HG03175 (cell line): ENCODE results near the gene EID1.
"Not testable (repeated sequence)": the region's sequence is repeated elsewhere in the genome, so short reads cannot be mapped to it uniquely, and the experiment has no call there.

Source experiments
- ATAC-seq: cut with Tn5 transposase; IDR thresholded peaks from one replicate; pipeline ENCODE4 v1.9.1; 2021; ENCODE audit warnings: mild to moderate bottlenecking, moderate library complexity; ENCODE audit not compliant: unreplicated experiment

The EID1 gene

DNA sequence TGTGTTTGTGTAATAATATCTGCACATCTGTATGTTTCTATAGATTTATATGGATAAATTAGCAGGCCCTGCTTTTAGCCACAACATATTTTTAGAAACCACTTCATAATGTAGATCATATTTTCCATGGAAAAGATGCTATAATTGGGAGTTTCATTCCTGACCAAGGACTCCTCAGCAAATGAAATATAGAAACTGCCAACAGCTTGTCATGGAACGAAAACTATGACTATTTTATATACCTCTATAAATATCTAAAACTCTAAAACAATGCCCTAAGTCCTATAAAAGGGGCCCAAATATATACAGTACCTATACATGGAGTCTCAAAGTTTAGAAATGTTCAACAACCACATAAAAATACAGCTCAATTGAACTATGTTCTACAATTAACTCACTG, 27.9 kb downstream of the EID1 start:
- ATAC-seq: no peak

DNA sequence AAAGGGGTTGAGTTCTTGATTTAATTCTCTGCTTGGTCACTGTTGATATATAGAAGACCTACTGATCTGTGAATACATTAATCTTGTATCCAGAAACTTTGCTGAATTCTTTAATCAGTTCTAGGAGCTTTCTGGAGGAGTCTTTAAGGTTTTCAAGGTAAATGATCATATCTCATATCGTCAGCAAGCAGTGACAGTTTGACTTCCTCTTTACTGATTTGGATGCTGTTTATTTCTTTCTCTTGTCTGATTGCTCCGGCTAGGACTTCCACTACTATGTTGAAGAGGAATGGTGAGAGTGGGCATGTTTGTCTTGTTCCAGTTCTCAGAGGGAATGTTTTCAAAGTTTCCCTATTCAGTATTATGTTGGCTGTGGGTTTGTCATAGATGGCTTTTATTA, 31.4 kb downstream of the EID1 start:
- not testable (repeated sequence) for ATAC-seq

DNA sequence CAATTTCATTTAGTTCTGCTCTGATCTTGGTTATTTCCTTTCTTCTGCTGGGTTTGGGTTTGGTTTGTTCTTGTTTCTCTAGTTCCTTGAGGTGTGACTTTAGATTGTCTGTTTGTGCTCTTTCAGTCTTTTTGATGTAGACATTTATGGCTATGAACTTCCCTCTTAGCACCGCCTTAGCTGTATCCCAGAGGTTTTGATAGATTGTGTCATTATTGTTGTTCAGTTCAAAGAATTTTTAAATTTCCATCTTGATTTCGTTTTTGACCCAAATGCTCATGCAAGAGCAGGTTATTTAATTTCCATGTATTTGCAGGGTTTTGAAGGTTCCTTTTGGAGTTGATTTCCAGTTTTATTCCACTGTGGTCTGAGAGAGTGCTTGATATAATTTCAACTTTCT, 32.6 kb downstream of the EID1 start:
- ATAC-seq: not testable (repeated sequence)

DNA sequence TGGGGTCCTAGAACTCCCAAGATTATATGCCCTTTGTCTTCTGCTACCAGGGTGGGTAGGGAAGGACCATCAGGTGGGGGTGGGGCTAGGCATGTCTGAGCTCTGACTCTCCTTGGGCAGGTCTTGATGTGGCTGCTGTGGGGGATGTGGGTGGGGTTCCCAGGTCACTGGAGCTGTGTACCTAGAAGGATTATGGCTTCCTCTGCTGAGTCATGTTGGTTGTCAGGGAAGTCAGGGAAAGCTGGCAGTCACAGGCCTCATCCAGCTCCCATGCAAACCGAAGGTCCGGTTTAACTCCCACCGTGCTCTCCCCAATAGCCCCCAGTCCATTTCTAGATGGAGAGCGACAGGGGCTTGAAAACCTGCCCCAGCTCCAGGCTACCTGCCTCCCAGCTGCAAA, 35.2 kb downstream of the EID1 start:
- ATAC-seq: no peak

DNA sequence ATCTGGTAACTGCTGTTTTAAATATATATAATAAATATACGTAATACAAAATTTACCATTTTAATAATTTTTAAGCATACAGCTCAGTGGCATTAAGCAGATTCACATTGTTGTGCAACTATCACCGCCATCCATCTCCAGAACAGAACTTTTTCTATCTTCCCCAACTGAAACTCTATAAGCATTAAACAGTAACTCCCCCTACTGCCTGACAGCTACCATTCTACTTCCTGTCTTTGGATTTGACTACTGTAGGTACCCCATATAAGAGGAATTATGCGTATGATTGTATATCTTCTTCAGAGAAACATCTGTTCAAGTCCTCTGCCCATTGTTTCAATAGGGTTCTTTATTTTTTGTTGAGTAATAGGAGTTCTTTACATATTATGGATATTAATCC, 36.8 kb downstream of the EID1 start:
- ATAC-seq: no peak

DNA sequence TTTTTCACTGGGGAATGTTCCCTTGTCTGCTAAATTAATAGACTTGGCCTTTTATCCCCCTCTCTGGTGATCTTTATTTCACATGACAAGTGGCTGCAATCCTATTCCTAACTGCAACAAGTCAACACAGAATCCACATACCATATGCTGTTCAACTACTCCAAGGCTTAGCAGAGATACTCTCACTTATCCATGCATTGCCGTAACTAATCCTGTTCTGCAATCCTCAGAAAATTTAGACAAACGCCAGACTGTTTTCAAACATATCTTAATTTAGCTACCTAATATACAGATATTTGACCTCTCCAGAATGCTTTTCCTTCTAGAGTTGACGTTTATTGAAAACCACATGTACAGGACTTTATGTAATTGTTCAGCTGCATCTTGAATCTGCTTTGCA, 37.9 kb downstream of the EID1 start:
- no peak for ATAC-seq

DNA sequence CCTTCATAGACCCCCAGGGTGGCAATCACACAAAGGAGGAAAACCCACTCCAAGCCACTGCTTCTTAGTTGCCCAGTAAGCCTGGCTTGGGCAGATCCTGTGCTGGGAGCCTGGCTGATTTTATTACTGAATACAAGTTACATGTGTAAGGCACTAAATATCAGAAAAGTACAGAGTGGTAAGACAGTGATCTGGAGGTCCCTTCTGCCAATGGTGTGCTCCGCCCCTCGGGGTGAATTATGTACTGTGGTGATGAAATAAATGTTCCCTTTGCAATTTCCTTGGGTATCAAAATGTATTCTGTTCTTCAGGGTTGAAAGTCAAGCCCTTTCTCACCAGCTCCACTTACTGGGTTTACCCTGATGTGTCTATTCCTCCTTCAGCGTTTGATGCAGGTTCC, 38.8 kb downstream of the EID1 start:
- no peak for ATAC-seq

DNA sequence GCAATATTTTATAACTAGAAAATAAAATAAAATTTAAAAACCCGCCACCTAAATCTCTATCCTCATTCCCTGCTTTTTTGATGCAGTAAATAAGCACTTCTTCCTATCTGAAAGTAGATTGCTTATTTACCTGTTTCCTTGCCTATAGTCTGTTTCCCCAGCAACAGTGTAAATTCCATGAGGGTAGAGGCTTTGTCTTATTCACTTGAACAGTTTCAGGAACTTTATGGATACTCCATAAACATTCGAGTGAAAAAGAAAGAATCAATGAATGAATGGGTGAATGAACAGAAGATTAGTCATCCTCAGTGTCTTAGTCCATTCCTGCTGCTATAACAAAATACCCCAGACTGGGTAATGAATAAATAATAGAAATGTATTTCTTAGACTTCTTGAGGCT, 44.1 kb downstream of the EID1 start:
- no peak for ATAC-seq

DNA sequence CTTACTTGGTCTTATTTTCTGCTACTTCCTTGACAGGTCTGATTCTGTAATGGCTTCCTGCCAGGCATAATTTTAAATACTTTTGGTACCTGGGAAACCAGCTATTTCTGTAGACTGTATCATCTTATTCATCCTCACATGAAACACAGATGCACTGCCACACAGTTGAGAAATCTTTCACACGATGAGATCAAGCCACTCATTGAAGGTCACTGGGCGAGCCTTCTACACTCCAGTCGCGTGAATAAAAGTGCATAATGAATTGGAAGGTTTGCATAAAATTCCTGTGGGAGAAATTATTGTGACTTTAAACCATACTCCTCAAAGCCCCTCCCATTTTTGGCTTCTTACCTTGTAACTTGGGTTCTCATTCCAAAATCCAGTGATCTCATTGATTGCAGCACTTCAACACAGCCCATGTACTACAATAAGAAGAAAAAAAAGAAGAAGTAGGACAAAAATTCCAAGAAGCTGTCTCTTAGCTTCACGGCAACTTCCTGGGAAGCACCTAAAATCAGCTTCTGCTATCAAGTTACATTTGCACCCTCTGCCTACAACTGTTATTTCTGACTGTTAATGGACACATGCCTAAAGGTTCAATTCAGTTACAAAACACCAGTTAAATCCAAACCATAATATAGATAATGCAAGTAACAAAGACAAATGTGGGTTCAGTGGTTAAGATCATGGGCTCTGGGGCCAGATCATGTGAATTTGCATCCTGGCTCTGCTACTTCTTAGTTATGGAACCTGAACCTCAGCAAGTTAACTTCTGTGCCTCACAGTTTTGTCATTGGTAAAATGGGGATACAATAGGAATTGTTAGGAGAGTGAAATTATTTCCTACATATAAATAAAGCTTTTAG, 46.8 kb downstream of the EID1 start:
- ATAC-seq: no peak

DNA sequence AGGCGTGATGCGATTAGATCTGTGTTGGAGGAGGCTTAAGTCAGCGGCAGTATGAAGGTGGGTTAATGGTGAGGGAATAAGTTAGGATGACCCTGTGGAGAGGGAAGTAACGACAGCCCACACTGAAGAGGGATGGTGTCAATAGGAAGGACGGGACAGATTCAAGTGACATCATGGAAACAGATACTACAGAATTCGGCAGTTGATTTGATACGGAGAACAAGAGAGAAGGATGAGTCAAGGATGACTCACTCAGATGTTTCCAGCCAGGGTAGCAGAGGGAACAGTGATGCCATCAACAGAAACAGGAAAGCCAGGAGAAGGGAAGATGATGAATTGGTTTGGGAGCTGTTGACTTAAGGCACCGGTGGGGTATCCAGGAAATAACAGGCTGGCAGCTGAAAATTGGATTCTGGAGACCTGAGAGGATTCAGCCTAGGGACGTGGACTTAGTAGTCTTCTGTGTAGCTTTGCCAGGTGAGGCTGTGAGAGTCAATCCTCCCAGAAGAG, 47.8 kb downstream of the EID1 start:
- ATAC-seq: no peak

DNA sequence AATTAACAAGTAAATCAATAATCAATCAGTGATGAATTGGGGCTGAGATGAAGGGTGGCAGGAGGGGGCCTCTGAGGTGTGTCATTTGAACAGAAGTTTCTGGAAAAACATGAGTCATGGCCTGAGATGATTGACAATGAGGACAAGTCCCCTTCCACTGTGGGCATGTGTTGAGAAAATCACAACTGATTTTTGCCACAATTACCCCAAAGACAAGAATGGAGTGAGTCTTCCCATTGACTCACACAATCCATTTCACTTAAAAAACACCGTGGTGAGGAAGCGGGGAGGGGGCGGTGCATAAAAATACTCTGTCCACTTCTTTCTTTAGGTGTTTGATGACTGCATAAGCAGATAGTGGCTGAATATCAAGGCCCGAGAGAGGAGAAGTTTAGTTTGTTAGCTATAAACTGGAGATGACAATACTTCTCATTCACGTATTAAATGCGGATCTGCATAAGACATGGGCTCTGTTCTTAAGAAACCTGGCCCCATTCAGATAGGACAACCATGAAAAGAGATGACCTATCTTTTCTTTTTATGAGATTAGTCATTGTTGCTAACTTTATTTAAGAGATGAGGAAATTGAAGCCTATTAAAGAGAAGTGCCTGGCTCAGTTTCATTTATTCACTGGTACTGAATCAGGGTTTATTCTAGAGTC, 51.1 kb downstream of the EID1 start:
- no peak for ATAC-seq

DNA sequence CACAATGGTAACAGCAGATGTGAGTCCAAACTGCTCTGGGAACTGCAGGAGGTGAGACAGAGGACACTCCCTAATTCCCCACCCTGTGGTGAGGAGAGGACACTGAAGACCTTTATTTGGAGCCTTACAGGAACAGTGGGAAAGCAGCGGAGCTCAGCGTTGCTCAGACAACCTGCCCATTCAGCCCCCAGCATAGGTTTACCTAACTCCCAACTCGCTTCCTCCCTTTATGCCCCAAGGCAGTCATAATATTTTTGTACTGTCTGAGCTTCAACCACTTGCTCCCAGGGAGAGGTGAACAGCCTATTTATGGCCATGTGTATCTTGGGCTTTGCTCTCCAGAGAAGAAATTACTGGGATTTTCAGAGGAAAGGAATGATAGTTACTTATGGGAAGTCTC, 51.7 kb downstream of the EID1 start:
- no peak for ATAC-seq
